DND-41 (cell line): Measurements from ENCODE around the gene GPR42.

Source experiments
- EZH2 ChIP-seq: IDR thresholded peaks from 3 replicates; pipeline ENCODE4 v1.6.1; 2012; ENCODE audit warnings: borderline replicate concordance, low read depth, mild to moderate bottlenecking, moderate library complexity, low read length, inconsistent platforms; ENCODE audit not compliant: severe bottlenecking
- TF ChIP-seq, protein P1 (sequence below): IDR thresholded peaks from 2 replicates; pipeline ENCODE4 v1.5.1; 2012; ENCODE audit warnings: borderline replicate concordance, low read length, moderate library complexity, mild to moderate bottlenecking; ENCODE audit not compliant: poor library complexity, severe bottlenecking; ENCODE audit errors: extremely low read depth

- TF ChIP-seq EZH2, result no peak
- TF ChIP-seq, protein P1, sequence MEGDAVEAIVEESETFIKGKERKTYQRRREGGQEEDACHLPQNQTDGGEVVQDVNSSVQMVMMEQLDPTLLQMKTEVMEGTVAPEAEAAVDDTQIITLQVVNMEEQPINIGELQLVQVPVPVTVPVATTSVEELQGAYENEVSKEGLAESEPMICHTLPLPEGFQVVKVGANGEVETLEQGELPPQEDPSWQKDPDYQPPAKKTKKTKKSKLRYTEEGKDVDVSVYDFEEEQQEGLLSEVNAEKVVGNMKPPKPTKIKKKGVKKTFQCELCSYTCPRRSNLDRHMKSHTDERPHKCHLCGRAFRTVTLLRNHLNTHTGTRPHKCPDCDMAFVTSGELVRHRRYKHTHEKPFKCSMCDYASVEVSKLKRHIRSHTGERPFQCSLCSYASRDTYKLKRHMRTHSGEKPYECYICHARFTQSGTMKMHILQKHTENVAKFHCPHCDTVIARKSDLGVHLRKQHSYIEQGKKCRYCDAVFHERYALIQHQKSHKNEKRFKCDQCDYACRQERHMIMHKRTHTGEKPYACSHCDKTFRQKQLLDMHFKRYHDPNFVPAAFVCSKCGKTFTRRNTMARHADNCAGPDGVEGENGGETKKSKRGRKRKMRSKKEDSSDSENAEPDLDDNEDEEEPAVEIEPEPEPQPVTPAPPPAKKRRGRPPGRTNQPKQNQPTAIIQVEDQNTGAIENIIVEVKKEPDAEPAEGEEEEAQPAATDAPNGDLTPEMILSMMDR, result no peak
These were observed 42.0 kb upstream of the GPR42 start, which contains the start of gene CD22 for GRCh38 chr19:35328851-35329285.
